K562 (cell line): ENCODE measurements around the gene N4BP3. TPM values are rescaled to one million over a fixed set of nuclear protein-coding genes. Genes with fewer than 3 reads are reported as not detected.

Experiments
- ATAC-seq: fragments of 200-7000 bp; cut with Tn5 transposase; 3 replicates; pipeline ENCODE4 v1.9.1; 2020; ENCODE audit warnings: moderate library complexity
- BruUV-seq: library from RNA; stranded (reverse); fragments of 400-500 nt; replicated peaks from 2 replicates; lab custom pipeline; 2021; lab: Mats Ljungman, UMichigan
- CTCF ChIA-PET: fragments of 300-600 bp; formaldehyde crosslinking; extraction: SDS; loops from one replicate; lab custom pipeline; 2021; ENCODE audit warnings: low intra/inter-chr PET ratio; lab: Yijun Ruan, JAX
- POLR2A ChIA-PET: fragments of 300-600, 350-650 bp; sonication (Branson Sonifier 250); formaldehyde crosslinking; extraction: SDS; loops from one replicate; lab custom pipeline; 2021; ENCODE audit warnings: antibody characterized with exemption, inconsistent platforms; lab: Yijun Ruan, JAX
- DNase-seq, 4 experiments: peaks; one replicate each; pipeline versions ENCODE4 v3.0.0 to v3.0.0-alpha.2; 2011 to 2018; ENCODE audit warnings: low spot score in 3 of 4, mixed read lengths in 3 of 4; ENCODE audit errors: extremely low read depth in 1 of 4
- FAIRE-seq: peaks from 2 replicates; lab custom pipeline; 2011; peaks lifted over from hg19 to GRCh38; lab: Jason Lieb, UNC
- H2AFZ ChIP-seq: 2 replicates; pipeline ENCODE4 v1.6.0; 2011; ENCODE audit warnings: low read depth, low read length, control low read depth, inconsistent platforms
- H3K27ac ChIP-seq: fragments of 200-600 bp; 3 replicates; pipeline ENCODE4 v1.8.0; 2011; ENCODE audit warnings: low read depth, mild to moderate bottlenecking, control low read depth, inconsistent platforms, low read length, moderate library complexity, mixed read lengths; ENCODE audit errors: extremely low read depth
- H3K27me3 ChIP-seq, 2 experiments: fragments of 300-600 bp in 1 of 2; 2 replicates in 1 of 2; 3 replicates in 1 of 2; pipeline versions ENCODE4 v1.6.0 to v1.8.0; 2011; ENCODE audit warnings: inconsistent platforms in 2 of 2, low read length in 2 of 2, mild to moderate bottlenecking in 1 of 2, mixed read lengths in 1 of 2, moderate library complexity in 1 of 2; ENCODE audit not compliant: control insufficient read depth in 2 of 2, insufficient read depth in 2 of 2
- H3K36me3 ChIP-seq: fragments of 300-600 bp; 3 replicates; pipeline ENCODE4 v1.8.0; 2011; ENCODE audit warnings: mild to moderate bottlenecking, low read length, inconsistent platforms; ENCODE audit not compliant: control insufficient read depth, insufficient read depth
- H3K4me1 ChIP-seq, 2 experiments: fragments of 200-600 bp in 1 of 2; replicated peaks in 1 of 2; 2 replicates in 1 of 2; 3 replicates in 1 of 2; pipeline versions ENCODE4 v1.5.1 to v1.8.0; 2011; ENCODE audit warnings: inconsistent platforms in 2 of 2, low read length in 2 of 2, mild to moderate bottlenecking in 1 of 2, mixed read lengths in 1 of 2, moderate library complexity in 1 of 2; ENCODE audit not compliant: control insufficient read depth in 2 of 2, insufficient read depth in 2 of 2
- H3K4me2 ChIP-seq: 2 replicates; pipeline ENCODE4 v1.6.1; 2011; ENCODE audit warnings: low read length, control low read depth, inconsistent platforms, mixed read lengths; ENCODE audit not compliant: insufficient read depth
- H3K4me3 ChIP-seq: fragments of 200-600 bp; sonication (generic), shearing (Covaris generic); 2 replicates; pipeline ENCODE4 v1.5.1; 2016; ENCODE audit warnings: control low read depth, inconsistent platforms
- H3K79me2 ChIP-seq: fragments of 200-600 bp; 3 replicates; pipeline ENCODE4 v1.8.0; 2011; ENCODE audit warnings: low read length, inconsistent platforms; ENCODE audit not compliant: control insufficient read depth, insufficient read depth
- H3K9ac ChIP-seq, 2 experiments: 2 replicates each; pipeline versions ENCODE4 v1.6.0 to v1.6.1; 2011; ENCODE audit warnings: low read depth in 2 of 2, low read length in 2 of 2, control low read depth in 1 of 2, inconsistent platforms in 1 of 2, mild to moderate bottlenecking in 1 of 2, mixed read lengths in 1 of 2; ENCODE audit not compliant: insufficient read depth in 1 of 2
- H3K9me1 ChIP-seq: one replicate; pipeline ENCODE4 v1.6.0; 2011; ENCODE audit warnings: inconsistent platforms, mild to moderate bottlenecking, low read length, moderate library complexity; ENCODE audit not compliant: control insufficient read depth, insufficient read depth
- H3K9me3 ChIP-seq: replicated peaks from 2 replicates; pipeline ENCODE4 v1.5.1; 2011; ENCODE audit warnings: low read depth, low read length, inconsistent platforms; ENCODE audit not compliant: control insufficient read depth, insufficient read depth
- H4K20me1 ChIP-seq: replicated peaks from 2 replicates; pipeline ENCODE4 v1.6.1; 2011; ENCODE audit warnings: low read length, inconsistent platforms, mixed read lengths; ENCODE audit not compliant: control insufficient read depth, insufficient read depth
- BMI1 ChIP-seq: fragments of 150-350 bp; IDR thresholded peaks from 2 replicates; pipeline ENCODE4 v1.6.1; 2014; ENCODE audit warnings: low read length
- CREB5 ChIP-seq: fragments of 250-450 bp; sonication (Bioruptor Pico); IDR thresholded peaks from 2 replicates; pipeline ENCODE4 v1.5.0; 2020; ENCODE audit warnings: mild to moderate bottlenecking
- HLTF ChIP-seq: fragments of 450-650 bp; IDR thresholded peaks from 2 replicates; pipeline ENCODE4 v1.6.1; 2016
- MBD2 ChIP-seq: sonication (generic); IDR thresholded peaks from 2 replicates; pipeline ENCODE4 v1.6.1; 2016; ENCODE audit warnings: low read depth, borderline replicate concordance
- PHF8 ChIP-seq: fragments of 200-600 bp; sonication (generic); IDR thresholded peaks from 2 replicates; pipeline ENCODE4 v1.6.1; 2012; ENCODE audit warnings: mixed run types, mild to moderate bottlenecking, inconsistent platforms, low read length, moderate library complexity, borderline replicate concordance
- POLR2A ChIP-seq: fragments of 450-650 bp; conservative IDR thresholded peaks from 2 replicates; pipeline ENCODE4 v1.6.1; 2016
- PRDM10 ChIP-seq: fragments of 450-650 bp; IDR thresholded peaks from 2 replicates; pipeline ENCODE4 v1.6.1; 2018; ENCODE audit not compliant: partially characterized antibody
- SIN3B ChIP-seq: fragments of 450-650 bp; IDR thresholded peaks from 2 replicates; pipeline ENCODE4 v1.6.1; 2017; ENCODE audit warnings: low read depth, mild to moderate bottlenecking, moderate library complexity
- TRIM24 ChIP-seq, 2 experiments: fragments of 450-650 bp; IDR thresholded peaks; 2 replicates each; pipeline ENCODE4 v1.6.1; 2016
- ZNF239 ChIP-seq: fragments of 250-450 bp; sonication (Bioruptor Pico); IDR thresholded peaks from 2 replicates; pipeline ENCODE4 v1.4.0; 2020; ENCODE audit warnings: mild to moderate bottlenecking
- ZNF311 ChIP-seq: fragments of 250-450 bp; sonication (Bioruptor Pico); IDR thresholded peaks from 2 replicates; pipeline ENCODE4 v1.4.0; 2020; ENCODE audit warnings: mild to moderate bottlenecking, moderate library complexity
- WGBS: fragments of 100-300 bp; shearing (Covaris generic); methylation state at CpG from one replicate; pipeline ENCODE4 v1.1.6; 2016; ENCODE audit warnings: low coverage, mixed read lengths; ENCODE audit not compliant: insufficient coverage; ENCODE audit errors: missing lambda C conversion rate; 5-methylcytosine and 5-hydroxymethylcytosine counted together
- in situ Hi-C: fragments of 300-500 bp; cut with MboI; formaldehyde crosslinking; loops from 4 replicates; pipeline ENCODE4 v1.15.0; 2018; ENCODE audit warnings: inconsistent platforms, mixed read lengths
- intact Hi-C: fragments of 100-400 bp; cut with micrococcal nuclease; formaldehyde crosslinking; loops from 2 replicates; pipeline ENCODE4 v1.14.2; 2022
- polyA plus RNA-seq, 8 experiments: library from polyadenylated mRNA; depleted of rRNA in 4 of 8; stranded (reverse) in 5 of 8; unstranded in 3 of 8; fragments of >200 nt; fragmentation: Nextera tagmentation in 2 of 8; fragmentation: Illumina TruSeq in 1 of 8; extraction: Ambion mirVana in 2 of 8; extraction: Trizol in 1 of 8; gene quantifications; 2 replicates each; pipeline versions ENCODE4 v1.2.1 to v1.2.3, GENCODE V29; 2011 to 2014; ENCODE audit warnings: inconsistent platforms in 1 of 8, missing spikeins in 1 of 8
- total RNA-seq, 7 experiments: library from RNA; depleted of rRNA in 6 of 7; stranded (reverse); fragments of >200 nt in 6 of 7; fragmentation: Illumina TruSeq in 2 of 7; extraction: Trizol in 2 of 7; gene quantifications; 2 replicates each; pipeline versions ENCODE4 v1.2.1 to v1.2.3, GENCODE V29; 2011 to 2021; ENCODE audit warnings: low replicate concordance in 1 of 7
- TF ChIP-seq, protein P1 (sequence below): fragments of 450-650 bp; IDR thresholded peaks from 2 replicates; pipeline ENCODE4 v1.6.1; 2017; ENCODE audit warnings: mild to moderate bottlenecking, moderate library complexity
- TF ChIP-seq, protein P2 (sequence below), 2 experiments: fragments of 150-350 bp in 1 of 2; IDR thresholded peaks; 2 replicates each; pipeline ENCODE4 v1.6.1; 2012 to 2016; ENCODE audit warnings: low read depth in 2 of 2, low read length in 2 of 2, mild to moderate bottlenecking in 1 of 2, moderate library complexity in 1 of 2

Gene N4BP3
- total and polyA plus RNA-seq, 9 of the 15 experiments (the other 6 are each of a cell fraction or from before 2014, with no cell fraction given), result 0.06 to 7.0 (median 2.4) TPM

- H3K4me2 ChIP-seq, result peak overlapping the region; percentile 86
- H4K20me1 ChIP-seq, result peaks cover 9% of the 10 kb centered on the region; the same call in 1 of the 2 replicates
- ChIA-PET POLR2A (interaction anchor here (0.6 to 1.0 kb wide), 3 partner anchors 8 to 85 kb away, joined by 3 read pairs; no protein-coding TSS in a partner anchor), CTCF (no interaction called here)
- no peaks in the 10 kb centered on the region for H3K9me3 ChIP-seq
- 40% methylated on average over 7 of the region's 7 CpGs for WGBS
- H3K4me3 ChIP-seq, result 0 out of 2 replicates have a peak overlapping the region, but pooled peaks have one; percentile 2
- no TSS peak for BruUV-seq
- in situ Hi-C loops, result no loop called here
- DNase-seq (no peak), ATAC-seq (no peak), FAIRE-seq (no peak)
- H3K9me1 ChIP-seq, result peaks cover 6% of the 10 kb centered on the region
- no peaks in the 10 kb centered on the region for H3K27me3 ChIP-seq
- intact Hi-C loops, result no loop called here
- H3K27ac ChIP-seq, result peak overlapping the region; percentile 48; the same call in 2 of the 3 replicates
- H3K79me2 ChIP-seq, result peaks cover 46% of the 10 kb centered on the region
- H3K36me3 ChIP-seq, result peaks cover 8% of the 10 kb centered on the region; the same call in 1 of the 3 replicates
- peak overlapping the region; percentile 26 to 87; a peak in 3 of 4 replicates for H3K9ac ChIP-seq
- no peak overlapping the region for H2AFZ ChIP-seq
- peaks cover 31 to 65% of the 10 kb centered on the region in 2 experiments; a peak in 4 of 5 replicates for H3K4me1 ChIP-seq
- TF ChIP-seq CREB5 (CRISPR knock-in tag), result no peak
- no peak for TF ChIP-seq TRIM24 (IDR thresholded peaks at IDR 0.05)
- TF ChIP-seq, protein P1, sequence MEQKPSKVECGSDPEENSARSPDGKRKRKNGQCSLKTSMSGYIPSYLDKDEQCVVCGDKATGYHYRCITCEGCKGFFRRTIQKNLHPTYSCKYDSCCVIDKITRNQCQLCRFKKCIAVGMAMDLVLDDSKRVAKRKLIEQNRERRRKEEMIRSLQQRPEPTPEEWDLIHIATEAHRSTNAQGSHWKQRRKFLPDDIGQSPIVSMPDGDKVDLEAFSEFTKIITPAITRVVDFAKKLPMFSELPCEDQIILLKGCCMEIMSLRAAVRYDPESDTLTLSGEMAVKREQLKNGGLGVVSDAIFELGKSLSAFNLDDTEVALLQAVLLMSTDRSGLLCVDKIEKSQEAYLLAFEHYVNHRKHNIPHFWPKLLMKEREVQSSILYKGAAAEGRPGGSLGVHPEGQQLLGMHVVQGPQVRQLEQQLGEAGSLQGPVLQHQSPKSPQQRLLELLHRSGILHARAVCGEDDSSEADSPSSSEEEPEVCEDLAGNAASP, result no peak
- no peak for TF ChIP-seq BMI1
- TF ChIP-seq ZNF239, result no peak
- no peak for TF ChIP-seq MBD2
- TF ChIP-seq ZNF311 (CRISPR knock-in tag), result no peak
- TF ChIP-seq POLR2A, result no peak
- TF ChIP-seq SIN3B, result no peak
- TF ChIP-seq PRDM10, result no peak
- no peak for TF ChIP-seq HLTF
- TF ChIP-seq, protein P2, sequence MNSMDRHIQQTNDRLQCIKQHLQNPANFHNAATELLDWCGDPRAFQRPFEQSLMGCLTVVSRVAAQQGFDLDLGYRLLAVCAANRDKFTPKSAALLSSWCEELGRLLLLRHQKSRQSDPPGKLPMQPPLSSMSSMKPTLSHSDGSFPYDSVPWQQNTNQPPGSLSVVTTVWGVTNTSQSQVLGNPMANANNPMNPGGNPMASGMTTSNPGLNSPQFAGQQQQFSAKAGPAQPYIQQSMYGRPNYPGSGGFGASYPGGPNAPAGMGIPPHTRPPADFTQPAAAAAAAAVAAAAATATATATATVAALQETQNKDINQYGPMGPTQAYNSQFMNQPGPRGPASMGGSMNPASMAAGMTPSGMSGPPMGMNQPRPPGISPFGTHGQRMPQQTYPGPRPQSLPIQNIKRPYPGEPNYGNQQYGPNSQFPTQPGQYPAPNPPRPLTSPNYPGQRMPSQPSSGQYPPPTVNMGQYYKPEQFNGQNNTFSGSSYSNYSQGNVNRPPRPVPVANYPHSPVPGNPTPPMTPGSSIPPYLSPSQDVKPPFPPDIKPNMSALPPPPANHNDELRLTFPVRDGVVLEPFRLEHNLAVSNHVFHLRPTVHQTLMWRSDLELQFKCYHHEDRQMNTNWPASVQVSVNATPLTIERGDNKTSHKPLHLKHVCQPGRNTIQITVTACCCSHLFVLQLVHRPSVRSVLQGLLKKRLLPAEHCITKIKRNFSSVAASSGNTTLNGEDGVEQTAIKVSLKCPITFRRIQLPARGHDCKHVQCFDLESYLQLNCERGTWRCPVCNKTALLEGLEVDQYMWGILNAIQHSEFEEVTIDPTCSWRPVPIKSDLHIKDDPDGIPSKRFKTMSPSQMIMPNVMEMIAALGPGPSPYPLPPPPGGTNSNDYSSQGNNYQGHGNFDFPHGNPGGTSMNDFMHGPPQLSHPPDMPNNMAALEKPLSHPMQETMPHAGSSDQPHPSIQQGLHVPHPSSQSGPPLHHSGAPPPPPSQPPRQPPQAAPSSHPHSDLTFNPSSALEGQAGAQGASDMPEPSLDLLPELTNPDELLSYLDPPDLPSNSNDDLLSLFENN (IDR thresholded peaks at IDR 0.05; ENCODE audit: low read depth in 2 of 2, low read length in 2 of 2), result no peak
- no peak for TF ChIP-seq PHF8
Observed at GRCh38 chr5:178115814-178116142, 2.4 kb downstream of the N4BP3 start.
